Skeletal muscle tissue (tissue), 4 donors: ENCODE data around the gene SUN5. TPM values are rescaled to one million over a fixed set of nuclear protein-coding genes. Genes with fewer than 3 reads are reported as not detected.
"Not testable (repeated sequence)": the region's sequence is repeated elsewhere in the genome, so short reads cannot be mapped to it uniquely, and the experiment has no call there.

Source experiments
- H3K27ac ChIP-seq: one replicate; pipeline ENCODE4 v1.7.0; 2013; ENCODE audit warnings: mild to moderate bottlenecking, low read depth, low read length, inconsistent platforms
- H3K27me3 ChIP-seq, 3 donors: one replicate each; pipeline ENCODE4 v1.7.0; 2013; ENCODE audit warnings: low read length in 3 of 3; ENCODE audit not compliant: control insufficient read depth in 3 of 3, insufficient read depth in 3 of 3
- H3K36me3 ChIP-seq, 3 donors: one replicate each; pipeline ENCODE4 v1.7.0; 2013; ENCODE audit warnings: low read length in 3 of 3; ENCODE audit not compliant: control insufficient read depth in 3 of 3, insufficient read depth in 3 of 3
- H3K4me1 ChIP-seq, 3 donors: one replicate each; pipeline ENCODE4 v1.7.0; 2013; ENCODE audit warnings: low read length in 3 of 3, mild to moderate bottlenecking in 3 of 3; ENCODE audit not compliant: control insufficient read depth in 3 of 3, insufficient read depth in 3 of 3
- H3K4me3 ChIP-seq, 3 donors: one replicate each; pipeline ENCODE4 v1.7.0; 2013; ENCODE audit warnings: low read length in 3 of 3
- H3K9ac ChIP-seq, 3 donors: one replicate each; pipeline ENCODE4 v1.7.0; 2013; ENCODE audit warnings: low read length in 3 of 3, mild to moderate bottlenecking in 3 of 3, moderate library complexity in 2 of 3, low read depth in 1 of 3
- H3K9me3 ChIP-seq, 3 donors: one replicate each; pipeline ENCODE4 v1.7.0; 2013; ENCODE audit warnings: low read length in 3 of 3; ENCODE audit not compliant: control insufficient read depth in 3 of 3
- total RNA-seq: library from RNA; depleted of rRNA; stranded (reverse); fragments of >200 nt; gene quantifications from one replicate; pipeline ENCODE4 v1.2.3, GENCODE V29; 2014
- donor health status: Osteomylitis.

The SUN5 gene
- total RNA-seq, 1 donor from 2014 or later = not detected

DNA sequence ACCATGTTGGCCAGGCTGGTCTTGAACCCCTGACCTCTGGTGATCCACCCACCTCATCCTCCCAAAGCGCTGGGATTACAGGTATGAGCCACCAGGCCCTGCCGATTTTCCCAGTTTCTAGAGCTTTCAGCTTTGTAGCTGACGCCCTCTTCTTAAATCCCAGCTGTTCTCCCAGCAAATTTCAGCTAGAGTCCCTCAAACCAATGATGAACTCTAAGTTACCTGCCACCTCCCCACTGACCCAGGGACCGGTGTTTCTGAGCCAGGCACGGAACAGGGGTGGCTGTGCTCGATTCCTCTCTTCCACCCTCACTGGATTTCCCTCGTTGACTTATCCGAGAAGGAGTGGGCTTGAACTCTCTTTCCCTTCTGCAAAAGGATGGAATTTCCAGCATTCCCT, 39.1 kb downstream of the SUN5 start:
- H3K9ac ChIP-seq = no peak overlapping the region
- H3K27me3 ChIP-seq = peaks cover 4 to 33% (median 22%) of the 10 kb centered on the region in 3 donors
- H3K4me1 ChIP-seq = no peaks in the 10 kb centered on the region
- H3K36me3 ChIP-seq = no peaks in the 10 kb centered on the region
- no peak overlapping the region for H3K27ac ChIP-seq
- no peaks in the 10 kb centered on the region for H3K9me3 ChIP-seq
- no peak overlapping the region for H3K4me3 ChIP-seq

GRCh38 chr20:32964575-32964974, 39.7 kb downstream of the SUN5 start:
- no peak overlapping the region for H3K4me3 ChIP-seq
- H3K4me1 ChIP-seq = no peaks in the 10 kb centered on the region
- H3K27me3 ChIP-seq = peaks cover 4 to 32% (median 22%) of the 10 kb centered on the region in 3 donors
- no peaks in the 10 kb centered on the region for H3K36me3 ChIP-seq
- no peak overlapping the region for H3K27ac ChIP-seq
- no peaks in the 10 kb centered on the region for H3K9me3 ChIP-seq
- H3K9ac ChIP-seq = no peak overlapping the region

DNA sequence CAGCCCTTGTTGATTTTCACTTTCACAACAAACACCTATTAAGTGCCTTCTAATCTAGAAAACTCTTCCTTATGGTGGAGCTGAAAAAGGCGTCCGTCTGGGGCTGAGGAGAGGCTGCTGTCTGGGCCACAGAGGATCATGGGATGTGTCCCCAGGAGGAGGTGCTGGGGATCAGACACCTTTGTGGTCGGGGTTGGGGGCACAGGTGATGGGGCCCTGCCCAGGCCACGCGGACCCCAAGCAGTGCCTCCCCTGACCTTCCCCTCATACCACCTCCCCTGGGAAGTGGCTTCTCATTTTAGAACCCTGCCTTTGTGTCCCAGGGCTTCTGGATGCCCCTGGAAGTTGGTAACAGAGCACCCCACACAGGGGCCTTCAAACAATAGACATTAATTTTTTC, 41.1 kb downstream of the SUN5 start:
- no peak overlapping the region for H3K27ac ChIP-seq
- no peak overlapping the region for H3K9ac ChIP-seq
- H3K4me1 ChIP-seq = no peaks in the 10 kb centered on the region

GRCh38 chr20:32962646-32963045, 41.6 kb downstream of the SUN5 start:
- not testable (repeated sequence) for H3K27ac ChIP-seq, H3K36me3 ChIP-seq

More for the DNA sequence above, 41.1 kb downstream of the SUN5 start:
- peaks cover 0 to under 1% (median 0%) of the 10 kb centered on the region in 3 donors for H3K9me3 ChIP-seq
- no peak overlapping the region for H3K4me3 ChIP-seq
- peaks cover 0 to 23% (median 16%) of the 10 kb centered on the region in 3 donors for H3K27me3 ChIP-seq
- H3K36me3 ChIP-seq = no peaks in the 10 kb centered on the region

DNA sequence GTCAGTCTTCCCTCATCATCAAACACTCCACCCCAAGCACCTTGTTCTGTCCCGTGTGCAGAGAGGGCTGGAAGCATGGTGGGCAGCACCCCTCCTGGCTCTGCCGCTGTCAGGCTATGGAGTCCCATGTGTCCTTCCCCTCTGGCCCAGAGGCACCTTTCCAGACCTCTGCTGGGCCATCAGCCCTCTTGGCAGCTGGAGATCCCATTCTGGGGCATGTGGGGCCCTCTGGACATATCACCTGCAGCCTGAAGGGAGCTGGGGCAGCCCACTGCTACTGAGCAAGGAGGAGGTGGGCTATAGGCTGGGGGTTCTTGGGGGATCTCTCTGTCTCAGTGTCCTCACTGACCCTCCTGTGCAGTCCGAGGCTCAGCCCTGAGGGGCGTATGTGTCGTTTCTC, 42.2 kb downstream of the SUN5 start:
- no peaks in the 10 kb centered on the region for H3K36me3 ChIP-seq
- H3K9me3 ChIP-seq = peaks cover 0 to 6% (median 3%) of the 10 kb centered on the region in 3 donors
- peaks cover 0 to 19% (median 12%) of the 10 kb centered on the region in 3 donors for H3K27me3 ChIP-seq
- H3K9ac ChIP-seq = no peak overlapping the region
- no peak overlapping the region for H3K27ac ChIP-seq
- H3K4me1 ChIP-seq = no peaks in the 10 kb centered on the region
- H3K4me3 ChIP-seq = no peak overlapping the region

More at GRCh38 chr20:32962646-32963045, 41.6 kb downstream of the SUN5 start:
- H3K4me1 ChIP-seq, H3K9ac ChIP-seq, H3K4me3 ChIP-seq, H3K9me3 ChIP-seq: not testable (repeated sequence)
- peaks cover 0 to 23% (median 12%) of the 10 kb centered on the region in 3 donors for H3K27me3 ChIP-seq

GRCh38 chr20:32960849-32961731, 43.1 kb downstream of the SUN5 start:
- peaks cover 0 to 10% (median 3%) of the 10 kb centered on the region in 3 donors for H3K9me3 ChIP-seq
- H3K27ac ChIP-seq = no peak overlapping the region
- H3K27me3 ChIP-seq = peaks cover 0 to 14% (median 10%) of the 10 kb centered on the region in 3 donors

DNA sequence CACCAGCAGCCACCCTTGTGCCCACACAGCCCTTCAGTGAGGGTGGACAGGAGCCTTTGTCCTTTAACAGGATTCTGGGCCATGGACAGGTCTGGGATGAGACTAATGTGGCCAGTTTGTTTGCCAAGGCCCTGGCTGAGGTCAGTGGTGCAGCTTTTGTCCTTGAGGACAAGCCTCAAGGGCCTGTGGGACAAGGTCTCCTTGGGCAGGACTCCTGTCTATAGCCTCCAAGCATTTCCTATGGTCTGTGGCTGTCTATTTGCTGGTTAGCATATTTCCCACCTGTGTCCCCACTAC, 44.1 kb downstream of the SUN5 start:
- no peaks in the 10 kb centered on the region for H3K4me1 ChIP-seq
- peaks cover 0 to 10% (median 8%) of the 10 kb centered on the region in 3 donors for H3K27me3 ChIP-seq
- no peak overlapping the region for H3K27ac ChIP-seq
- H3K4me3 ChIP-seq = no peak overlapping the region
- H3K9ac ChIP-seq = no peak overlapping the region
- peaks cover 0 to 10% (median 3%) of the 10 kb centered on the region in 3 donors for H3K9me3 ChIP-seq
- H3K36me3 ChIP-seq = no peaks in the 10 kb centered on the region

More at GRCh38 chr20:32960849-32961731, 43.1 kb downstream of the SUN5 start:
- H3K36me3 ChIP-seq = no peaks in the 10 kb centered on the region
- H3K4me3 ChIP-seq = no peak overlapping the region
- no peaks in the 10 kb centered on the region for H3K4me1 ChIP-seq
- no peak overlapping the region for H3K9ac ChIP-seq

DNA sequence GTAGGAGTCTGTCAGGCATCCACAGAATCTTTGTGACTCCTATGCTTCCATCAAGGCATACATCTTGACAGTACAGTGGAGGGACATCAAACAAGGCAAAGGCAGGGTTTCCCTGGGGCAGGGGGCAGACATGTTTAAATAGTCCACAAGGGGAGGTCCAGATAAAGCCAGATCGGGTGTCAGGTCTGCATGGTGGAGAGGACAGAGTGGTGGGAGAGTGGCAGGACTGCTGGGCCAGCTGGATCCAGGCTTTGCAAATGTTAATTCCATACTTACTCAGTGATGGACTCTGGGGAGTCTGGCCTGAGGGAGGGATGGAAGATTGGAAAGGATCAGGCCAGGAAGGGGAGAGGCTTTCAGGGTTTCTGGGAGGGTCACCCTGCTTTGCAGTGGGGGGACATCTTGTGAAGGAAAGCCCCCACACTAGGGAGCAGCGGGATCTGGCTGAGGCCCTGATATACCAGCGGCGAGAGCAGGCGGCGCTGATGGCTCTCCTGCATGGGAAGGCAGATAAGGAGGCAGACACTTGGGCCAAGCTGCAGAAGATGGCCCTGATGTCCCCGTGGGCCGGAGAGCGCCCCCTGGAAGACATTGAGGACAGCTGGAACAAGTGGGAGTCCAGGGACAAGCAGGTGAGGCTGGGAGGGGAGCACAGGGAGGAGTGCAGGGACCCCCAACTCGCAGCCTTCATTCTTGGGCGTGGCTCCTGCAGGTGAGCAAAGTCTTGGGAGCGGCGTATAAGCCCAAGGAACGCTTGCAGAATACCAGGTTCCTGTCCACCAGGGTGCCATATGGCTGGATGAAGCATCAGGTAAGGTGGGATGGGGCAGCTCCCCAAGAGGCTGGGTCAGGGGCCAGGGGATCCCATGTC, 44.6 kb downstream of the SUN5 start:
- Histone ChIP-seq H3K9ac (no peak overlapping the region), H3K36me3 (no peaks in the 10 kb centered on the region), H3K27ac (no peak overlapping the region), H3K4me1 (no peaks in the 10 kb centered on the region), H3K9me3 (peaks cover 0 to 10% (median 3%) of the 10 kb centered on the region in 3 donors), H3K4me3 (no peak overlapping the region), H3K27me3 (peaks cover 0 to 10% (median 8%) of the 10 kb centered on the region in 3 donors)

- Histone ChIP-seq H3K4me3 (no peak overlapping the region), H3K4me1 (no peaks in the 10 kb centered on the region), H3K9me3 (peaks cover 0 to 10% (median 3%) of the 10 kb centered on the region in 3 donors), H3K27ac (no peak overlapping the region), H3K36me3 (no peaks in the 10 kb centered on the region), H3K27me3 (peaks cover 0 to 8% (median 4%) of the 10 kb centered on the region in 3 donors), H3K9ac (no peak overlapping the region)
Observed at GRCh38 chr20:32958574-32958973, 45.7 kb downstream of the SUN5 start.
